ENCODE results near the gene CHADL.
"Not testable (repeated sequence)": the region's sequence is repeated elsewhere in the genome, so short reads cannot be mapped to it uniquely, and the experiment has no call there.

Gene CHADL

GRCh38 chr22:41260871-41261270 is 20.1 kb upstream of the CHADL start:
- DNase-seq (ENCODE audit: low read depth, low spot score): no peak
- no peak for TF ChIP-seq CTCF (IDR thresholded peaks at IDR 0.05; ENCODE audit: insufficient read depth, low read length, missing control alignments)
- POLR2A ChIA-PET: interaction anchor here (0.6 kb wide), 1 partner anchor 29 kb away, joined by 4 read pairs; no protein-coding TSS in a partner anchor
- no peak overlapping the region for H3K4me3 ChIP-seq (ENCODE audit: low read depth, low read length)
- CTCF ChIA-PET: interaction anchor here (1.2 kb wide), 1 partner anchor 23 kb away, joined by 3 read pairs; no protein-coding TSS in a partner anchor

GRCh38 chr22:41259756-41260155 is 19.0 kb upstream of the CHADL start:
- DNase-seq (ENCODE audit: low read depth, low spot score); H3K4me3 ChIP-seq (ENCODE audit: low read depth, low read length); CTCF ChIA-PET: not testable (repeated sequence)
- POLR2A ChIA-PET: interaction anchor here (0.6 kb wide), 1 partner anchor 85 kb away, joined by 4 read pairs; no protein-coding TSS in a partner anchor

- CTCF ChIA-PET: no interaction called here
- no peak for DNase-seq (ENCODE audit: low read depth, low spot score)
- no peak overlapping the region for H3K4me3 ChIP-seq (ENCODE audit: low read depth, low read length)
- no peak for TF ChIP-seq CTCF (IDR thresholded peaks at IDR 0.05; ENCODE audit: insufficient read depth, low read length, missing control alignments)
- POLR2A ChIA-PET: no interaction called here
Observed at GRCh38 chr22:41257696-41258095, 17.0 kb upstream of the CHADL start.

- TF ChIP-seq CTCF (IDR thresholded peaks at IDR 0.05; ENCODE audit: insufficient read depth, low read length, missing control alignments): no peak
- H3K4me3 ChIP-seq (ENCODE audit: low read depth, low read length): no peak overlapping the region
- DNase-seq (ENCODE audit: low read depth, low spot score): peak; percentile 12
- POLR2A ChIA-PET: interaction anchor here (0.9 kb wide), 1 partner anchor 104 kb away, joined by 3 read pairs; no protein-coding TSS in a partner anchor
- CTCF ChIA-PET: interaction anchor here (2.0 kb wide), 1 partner anchor 334 kb away, joined by 8 read pairs; no protein-coding TSS in a partner anchor
Observed at GRCh38 chr22:41256254-41257253, 15.8 kb upstream of the CHADL start.

- ChIA-PET POLR2A (no interaction called here), CTCF (interaction anchor here (2.0 kb wide), 1 partner anchor 332 kb away, joined by 8 read pairs; no protein-coding TSS in a partner anchor)
- no peak for DNase-seq (ENCODE audit: low read depth, low spot score)
- no peak for TF ChIP-seq CTCF (IDR thresholded peaks at IDR 0.05; ENCODE audit: insufficient read depth, low read length, missing control alignments)
- H3K4me3 ChIP-seq (ENCODE audit: low read depth, low read length): no peak overlapping the region
Observed at GRCh38 chr22:41254230-41254629, 13.5 kb upstream of the CHADL start.

GRCh38 chr22:41252365-41252764 is 11.6 kb upstream of the CHADL start:
- ChIA-PET POLR2A (no interaction called here), CTCF (no interaction called here)
- no peak for TF ChIP-seq CTCF (IDR thresholded peaks at IDR 0.05; ENCODE audit: insufficient read depth, low read length, missing control alignments)
- H3K4me3 ChIP-seq (ENCODE audit: low read depth, low read length): no peak overlapping the region
- no peak for DNase-seq (ENCODE audit: low read depth, low spot score)

All from AG04449 (cell line).